ENCODE results near the gene PTPRC. TPM values are rescaled to one million over a fixed set of nuclear protein-coding genes. Genes with fewer than 3 reads are reported as not detected.

PTPRC gene
- total and polyA plus RNA-seq, 9 donors: 1.9 to 17.5 (median 6.9) TPM

- Histone ChIP-seq H3K36me3 (no peaks in the 10 kb centered on the region), H3K4me1 (ENCODE audit: insufficient read depth) (no peaks in the 10 kb centered on the region), H3K27ac (no peak overlapping the region), H3K4me3 (no peak overlapping the region), H3K27me3 (no peaks in the 10 kb centered on the region), H3K9me3 (no peaks in the 10 kb centered on the region)
- intact Hi-C loops (cut with DNase I): no loop called here
- DNase-seq: no peak
- TF ChIP-seq EP300 (IDR thresholded peaks at IDR 0.05): no peak
These were observed 10.8 kb upstream of the PTPRC start for GRCh38 chr1:198628067-198628455.

GRCh38 chr1:198629610-198630009 is 9.2 kb upstream of the PTPRC start:
- TF ChIP-seq CTCF (IDR thresholded peaks at IDR 0.05) (no peak), EP300 (IDR thresholded peaks at IDR 0.05) (no peak), POLR2A (IDR thresholded peaks at IDR 0.05) (no peak)
- Histone ChIP-seq H3K27me3 (no peaks in the 10 kb centered on the region), H3K4me1 (ENCODE audit: insufficient read depth) (no peaks in the 10 kb centered on the region), H3K9me3 (no peaks in the 10 kb centered on the region), H3K27ac (no peak overlapping the region), H3K36me3 (no peaks in the 10 kb centered on the region), H3K4me3 (no peak overlapping the region)
- DNase-seq: no peak
- intact Hi-C loops (cut with DNase I): no loop called here

GRCh38 chr1:198630863-198631262 is 8.0 kb upstream of the PTPRC start:
- 78 to 89% (median 85%) methylated on average over 1 of the region's 1 CpG for WGBS, 3 donors
- TF ChIP-seq CTCF (IDR thresholded peaks at IDR 0.05): no peak
- no peak overlapping the region for H3K4me3 ChIP-seq
- DNase-seq: no peak
- H3K36me3 ChIP-seq: no peaks in the 10 kb centered on the region
- H3K4me1 ChIP-seq (ENCODE audit: insufficient read depth): no peaks in the 10 kb centered on the region
- no peaks in the 10 kb centered on the region for H3K9me3 ChIP-seq
- H3K27me3 ChIP-seq: no peaks in the 10 kb centered on the region
- intact Hi-C loops (cut with DNase I): no loop called here
- H3K27ac ChIP-seq: no peak overlapping the region

- no peaks in the 10 kb centered on the region for H3K4me1 ChIP-seq (ENCODE audit: insufficient read depth)
- WGBS, 3 donors: 92 to 97% (median 96%) methylated on average over 1 of the region's 1 CpG
- no peak overlapping the region for H3K4me3 ChIP-seq
- no peaks in the 10 kb centered on the region for H3K36me3 ChIP-seq
- H3K27me3 ChIP-seq: no peaks in the 10 kb centered on the region
- TF ChIP-seq EP300 (IDR thresholded peaks at IDR 0.05) (no peak), POLR2A (IDR thresholded peaks at IDR 0.05) (no peak), CTCF (IDR thresholded peaks at IDR 0.05) (no peak)
- no peaks in the 10 kb centered on the region for H3K9me3 ChIP-seq
- H3K27ac ChIP-seq: no peak overlapping the region
- DNase-seq: no peak
- intact Hi-C loops (cut with DNase I): no loop called here
These were observed 7.5 kb upstream of the PTPRC start for GRCh38 chr1:198631292-198631691.

GRCh38 chr1:198632007-198632406 is 6.8 kb upstream of the PTPRC start:
- no peak for DNase-seq
- H3K27ac ChIP-seq: no peak overlapping the region
- no peak overlapping the region for H3K4me3 ChIP-seq
- no peaks in the 10 kb centered on the region for H3K9me3 ChIP-seq
- intact Hi-C loops (cut with DNase I): no loop called here
- H3K27me3 ChIP-seq: no peaks in the 10 kb centered on the region
- H3K4me1 ChIP-seq (ENCODE audit: insufficient read depth): no peaks in the 10 kb centered on the region
- TF ChIP-seq POLR2A (IDR thresholded peaks at IDR 0.05) (no peak), EP300 (IDR thresholded peaks at IDR 0.05) (no peak), CTCF (IDR thresholded peaks at IDR 0.05) (no peak)
- 72 to 90% (median 80%) methylated on average over 2 of the region's 2 CpGs for WGBS, 3 donors
- H3K36me3 ChIP-seq: no peaks in the 10 kb centered on the region

Measured in ovary (tissue), 9 donors.